Chondrocyte (in vitro differentiated cells): Measurements from ENCODE around the gene SPC25. TPM values are rescaled to one million over a fixed set of nuclear protein-coding genes. Genes with fewer than 3 reads are reported as not detected.

Experiments
- DNase-seq: peaks from one replicate; pipeline ENCODE4 v3.0.0; 2021; ENCODE audit warnings: mixed read lengths, low spot score
- H3K27ac Mint-ChIP-seq: one replicate; pipeline ENCODE4 v1.8.0; 2021; ENCODE audit warnings: mild to moderate bottlenecking, moderate library complexity, mixed read lengths; ENCODE audit not compliant: unreplicated experiment
- H3K27me3 Mint-ChIP-seq: 2 replicates; pipeline ENCODE4 v1.8.0; 2021; ENCODE audit warnings: low read depth, mixed read lengths
- H3K36me3 Mint-ChIP-seq: 2 replicates; pipeline ENCODE4 v1.8.0; 2021; ENCODE audit warnings: low read depth, mixed read lengths
- H3K4me1 Mint-ChIP-seq: 2 replicates; pipeline ENCODE4 v1.8.0; 2021; ENCODE audit warnings: low read depth, mild to moderate bottlenecking, mixed read lengths
- H3K4me3 Mint-ChIP-seq: one replicate; pipeline ENCODE4 v1.8.0; 2021; ENCODE audit warnings: mild to moderate bottlenecking, moderate library complexity, mixed read lengths; ENCODE audit not compliant: unreplicated experiment
- H3K9me3 Mint-ChIP-seq: 2 replicates; pipeline ENCODE4 v1.8.0; 2021; ENCODE audit warnings: low read depth, mixed read lengths
- CTCF ChIP-seq: fragments of 200-600 bp; sonication (generic); IDR thresholded peaks from 2 replicates; pipeline ENCODE4 v1.5.0; 2021; ENCODE audit warnings: antibody characterized with exemption, mild to moderate bottlenecking, moderate library complexity
- total RNA-seq: library from RNA; stranded (reverse); gene quantifications from 3 replicates; pipeline ENCODE4 v1.2.1, GENCODE V29; 2021

The SPC25 gene
- total RNA-seq, 1 donor from 2014 or later, result 2.8 TPM

- TF ChIP-seq CTCF, result no peak
- H3K4me3 Mint-ChIP-seq, result no peak overlapping the region
- no peaks in the 10 kb centered on the region for H3K27me3 Mint-ChIP-seq
- DNase-seq, result no peak
- peaks cover 12% of the 10 kb centered on the region for H3K4me1 Mint-ChIP-seq
- no peak overlapping the region for H3K27ac Mint-ChIP-seq
- no peaks in the 10 kb centered on the region for H3K9me3 Mint-ChIP-seq
- no peaks in the 10 kb centered on the region for H3K36me3 Mint-ChIP-seq
These were observed 38.4 kb downstream of the SPC25 start for GRCh38 chr2:168851674-168852320.

- Mint-ChIP-seq H3K4me3 (no peak overlapping the region), H3K4me1 (peaks cover 8% of the 10 kb centered on the region), H3K27me3 (no peaks in the 10 kb centered on the region), H3K36me3 (no peaks in the 10 kb centered on the region), H3K9me3 (no peaks in the 10 kb centered on the region), H3K27ac (no peak overlapping the region)
- DNase-seq, result no peak
- no peak for TF ChIP-seq CTCF
These were observed 39.4 kb downstream of the SPC25 start for GRCh38 chr2:168850846-168851245.

GRCh38 chr2:168849610-168850009, 40.6 kb downstream of the SPC25 start:
- H3K4me3 Mint-ChIP-seq, result no peak overlapping the region
- TF ChIP-seq CTCF, result peak; percentile 63
- H3K27me3 Mint-ChIP-seq, result no peaks in the 10 kb centered on the region
- H3K4me1 Mint-ChIP-seq, result peaks cover 8% of the 10 kb centered on the region
- no peaks in the 10 kb centered on the region for H3K36me3 Mint-ChIP-seq
- H3K9me3 Mint-ChIP-seq, result no peaks in the 10 kb centered on the region
- H3K27ac Mint-ChIP-seq, result no peak overlapping the region
- DNase-seq, result no peak

GRCh38 chr2:168848225-168848624, 42.0 kb downstream of the SPC25 start:
- Mint-ChIP-seq H3K27me3 (no peaks in the 10 kb centered on the region), H3K4me1 (peaks cover 8% of the 10 kb centered on the region), H3K4me3 (no peak overlapping the region), H3K36me3 (no peaks in the 10 kb centered on the region), H3K27ac (no peak overlapping the region), H3K9me3 (no peaks in the 10 kb centered on the region)
- no peak for TF ChIP-seq CTCF
- DNase-seq, result no peak

GRCh38 chr2:168843253-168843652, 47.0 kb downstream of the SPC25 start:
- DNase-seq, result no peak

More at GRCh38 chr2:168843253-168843652, 47.0 kb downstream of the SPC25 start:
- H3K4me1 Mint-ChIP-seq, result no peaks in the 10 kb centered on the region
- H3K9me3 Mint-ChIP-seq, result peaks cover 2% of the 10 kb centered on the region
- H3K27ac Mint-ChIP-seq, result no peak overlapping the region
- no peaks in the 10 kb centered on the region for H3K27me3 Mint-ChIP-seq
- no peak for TF ChIP-seq CTCF
- peaks cover 2% of the 10 kb centered on the region for H3K36me3 Mint-ChIP-seq
- no peak overlapping the region for H3K4me3 Mint-ChIP-seq
